GM18858 (cell line): Measurements from ENCODE around the gene LRMDA.
"Not testable (repeated sequence)": the region's sequence is repeated elsewhere in the genome, so short reads cannot be mapped to it uniquely, and the experiment has no call there.

Experiments used
- ATAC-seq: cut with Tn5 transposase; IDR thresholded peaks from one replicate; pipeline ENCODE4 v1.9.1; 2021; ENCODE audit not compliant: unreplicated experiment

The LRMDA gene

GRCh38 chr10:76584466-76584865 lies 1153.0 kb downstream of the LRMDA start:
- ATAC-seq, result not testable (repeated sequence)
